IPS-18a (cell line): ENCODE measurements around the gene TJP1.
"Not testable (repeated sequence)": the region's sequence is repeated elsewhere in the genome, so short reads cannot be mapped to it uniquely, and the experiment has no call there.

Experiments
- H3K27ac ChIP-seq: one replicate; pipeline ENCODE4 v1.5.1; 2013; ENCODE audit warnings: low read length
- H3K27me3 ChIP-seq: one replicate; pipeline ENCODE4 v1.6.1; 2013; ENCODE audit warnings: mild to moderate bottlenecking, low read length; ENCODE audit not compliant: control insufficient read depth, insufficient read depth
- H3K36me3 ChIP-seq: one replicate; pipeline ENCODE4 v1.6.1; 2013; ENCODE audit warnings: low read depth, low read length; ENCODE audit not compliant: control insufficient read depth
- H3K4me1 ChIP-seq: one replicate; pipeline ENCODE4 v1.6.1; 2013; ENCODE audit warnings: low read depth, low read length; ENCODE audit not compliant: control insufficient read depth
- H3K4me3 ChIP-seq: one replicate; pipeline ENCODE4 v1.5.1; 2013; ENCODE audit warnings: low read length
- H3K9ac ChIP-seq: one replicate; pipeline ENCODE4 v1.6.1; 2013; ENCODE audit warnings: mild to moderate bottlenecking, low read length, moderate library complexity
- H3K9me3 ChIP-seq: one replicate; pipeline ENCODE4 v1.6.1; 2013; ENCODE audit warnings: low read depth, low read length; ENCODE audit not compliant: control insufficient read depth

The TJP1 gene

DNA sequence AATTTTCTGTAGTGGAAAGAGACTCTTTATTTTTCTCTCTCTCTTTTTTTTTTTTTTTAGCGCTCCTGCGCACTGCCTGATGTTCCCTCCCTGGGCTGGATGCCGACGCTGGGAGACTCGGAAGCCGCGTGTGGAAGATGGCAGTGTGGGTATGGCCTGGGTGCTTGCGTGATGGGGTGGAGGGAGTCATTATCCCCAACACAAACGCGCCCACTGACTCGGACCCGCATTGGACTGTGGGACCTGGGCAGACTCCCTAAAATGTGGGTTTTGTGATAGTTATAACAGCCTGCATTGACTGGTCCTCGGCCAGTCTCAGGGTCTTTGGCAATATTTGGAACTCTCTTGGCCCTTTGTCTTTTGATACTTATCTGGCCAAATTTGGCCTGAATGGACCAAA lies 157.9 kb downstream of the TJP1 start:
- H3K4me1 ChIP-seq = no peaks in the 10 kb centered on the region
- H3K9me3 ChIP-seq = no peaks in the 10 kb centered on the region
- no peak overlapping the region for H3K4me3 ChIP-seq

DNA sequence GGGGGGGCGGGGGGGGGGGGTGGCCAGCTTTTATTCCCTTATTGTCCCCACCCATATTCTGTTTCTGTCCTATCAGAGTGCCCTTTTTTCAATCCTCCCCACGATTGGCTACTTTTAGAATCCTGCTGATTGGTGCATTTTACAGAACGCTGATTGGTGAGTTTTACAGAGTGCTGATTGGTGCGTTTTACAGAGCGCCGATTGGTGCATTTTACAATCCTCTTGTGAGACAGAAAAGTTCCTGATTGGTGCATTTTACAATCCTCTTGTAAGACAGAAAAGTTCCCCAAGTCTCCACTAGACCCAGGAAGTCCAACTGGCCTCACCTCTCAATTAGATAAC lies 164.8 kb downstream of the TJP1 start:
- H3K36me3 ChIP-seq, H3K9me3 ChIP-seq, H3K27ac ChIP-seq, H3K4me3 ChIP-seq, H3K4me1 ChIP-seq, H3K27me3 ChIP-seq, H3K9ac ChIP-seq: not testable (repeated sequence)

More for the DNA sequence above, 157.9 kb downstream of the TJP1 start:
- Histone ChIP-seq H3K9ac (no peak overlapping the region), H3K36me3 (no peaks in the 10 kb centered on the region), H3K27me3 (no peaks in the 10 kb centered on the region), H3K27ac (no peak overlapping the region)

DNA sequence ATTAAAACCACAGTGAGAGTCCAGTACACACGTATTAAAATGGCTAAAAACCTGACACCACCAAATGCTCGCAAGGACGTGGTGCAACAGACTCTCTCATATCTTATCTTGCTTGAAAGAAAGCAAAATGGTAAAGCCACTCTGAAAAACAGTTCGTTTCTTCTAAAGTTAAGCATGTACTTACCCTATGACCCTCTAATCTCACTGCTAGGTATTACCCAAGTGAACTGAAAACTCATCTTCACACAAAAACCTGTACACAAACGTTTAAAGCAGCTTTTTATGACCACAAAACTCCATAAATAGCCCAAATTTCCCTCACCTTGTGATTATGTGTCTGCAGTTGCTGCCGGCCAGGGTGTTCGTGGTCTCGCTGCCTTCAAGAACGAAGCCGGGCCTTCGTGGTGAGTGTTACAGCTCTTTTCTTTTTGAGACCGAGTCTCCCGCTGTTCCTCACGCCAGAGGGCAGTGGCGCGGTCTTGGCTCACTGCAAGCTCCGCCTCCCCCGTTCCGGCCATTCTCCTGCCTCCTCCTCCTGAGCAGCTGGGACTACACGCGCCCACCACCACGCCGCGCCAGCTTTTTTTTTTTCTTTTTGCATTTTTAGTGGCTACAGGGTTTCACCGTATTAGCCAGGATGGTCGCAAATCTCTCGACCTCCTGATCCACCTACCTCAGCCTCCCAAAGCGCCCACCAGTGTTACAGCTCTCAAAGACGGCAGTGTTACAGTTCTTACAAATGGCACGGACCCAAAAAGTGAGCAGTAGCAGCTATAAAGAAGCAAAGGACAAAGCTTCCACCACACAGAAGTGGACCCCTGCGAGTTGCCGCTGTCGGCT lies 165.4 kb downstream of the TJP1 start:
- Histone ChIP-seq H3K27me3 (peaks cover 8% of the 10 kb centered on the region), H3K36me3 (no peaks in the 10 kb centered on the region), H3K9me3 (no peaks in the 10 kb centered on the region), H3K9ac (no peak overlapping the region), H3K27ac (no peak overlapping the region), H3K4me3 (peak overlapping the region; percentile 51), H3K4me1 (peaks cover 5% of the 10 kb centered on the region)

DNA sequence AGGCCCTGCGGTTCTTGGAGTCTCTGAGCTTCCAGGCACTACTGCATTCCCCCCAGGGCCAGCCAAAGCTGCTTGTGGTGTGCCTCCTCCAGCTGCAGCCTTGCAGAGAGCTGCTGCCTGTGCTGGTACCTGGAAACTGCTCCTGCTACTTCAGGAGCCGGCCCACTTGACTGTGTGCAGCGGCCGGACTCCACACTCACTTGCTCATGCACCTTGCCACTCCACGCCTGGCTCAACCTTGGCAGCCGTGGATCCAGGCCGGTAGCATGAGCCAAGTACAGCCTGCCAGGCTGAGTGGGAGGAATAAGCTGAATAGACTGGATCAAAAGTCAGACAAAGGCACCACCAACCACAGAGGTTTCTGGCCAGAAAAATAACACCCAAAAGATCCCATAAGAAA lies 169.7 kb downstream of the TJP1 start:
- H3K9me3 ChIP-seq = no peaks in the 10 kb centered on the region

DNA sequence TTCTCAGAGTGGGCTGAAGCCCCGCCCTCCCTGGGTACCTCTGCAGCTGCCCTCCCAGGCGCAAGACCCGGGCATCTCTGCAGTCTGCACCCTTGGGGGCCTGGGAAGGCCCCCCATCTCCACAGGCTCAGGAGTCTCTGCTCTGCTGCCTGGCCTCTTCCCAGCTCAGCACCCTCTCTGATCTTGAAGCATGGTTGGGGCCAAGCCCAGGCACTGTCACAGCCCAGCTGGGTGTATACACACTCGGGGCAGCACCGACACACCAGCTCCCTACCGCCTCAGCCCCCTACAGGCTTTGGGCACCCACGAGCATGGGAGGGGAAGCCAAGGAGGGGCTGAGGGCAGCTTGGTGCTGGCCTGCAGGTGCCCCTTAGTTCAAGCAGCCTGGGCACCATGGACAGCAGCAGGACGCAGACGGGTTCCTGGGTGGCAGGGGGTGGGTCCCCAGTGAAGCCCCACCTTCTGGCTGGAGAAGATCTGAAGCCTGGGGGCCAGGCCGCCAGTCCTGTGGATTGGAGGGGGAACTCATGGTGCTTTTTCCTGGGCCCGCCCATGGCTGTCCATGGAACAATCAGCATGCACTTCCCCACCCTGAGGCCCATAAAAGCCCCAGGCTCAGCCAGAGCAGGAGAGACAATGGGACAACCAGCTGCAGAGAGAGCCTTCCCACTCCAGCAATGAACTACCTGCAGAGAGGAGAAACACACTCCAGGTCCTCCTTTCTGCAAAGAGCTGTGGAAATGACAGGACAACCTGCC lies 170.6 kb downstream of the TJP1 start:
- Histone ChIP-seq H3K27ac (no peak overlapping the region), H3K27me3 (peaks cover 7% of the 10 kb centered on the region)

More for the DNA sequence above, 169.7 kb downstream of the TJP1 start:
- H3K27me3 ChIP-seq = peaks cover 8% of the 10 kb centered on the region
- no peak overlapping the region for H3K9ac ChIP-seq
- H3K4me3 ChIP-seq = no peak overlapping the region
- no peak overlapping the region for H3K27ac ChIP-seq
- no peaks in the 10 kb centered on the region for H3K36me3 ChIP-seq
- H3K4me1 ChIP-seq = peaks cover 5% of the 10 kb centered on the region

More for the DNA sequence above, 170.6 kb downstream of the TJP1 start:
- no peak overlapping the region for H3K9ac ChIP-seq
- peaks cover 3% of the 10 kb centered on the region for H3K4me1 ChIP-seq
- no peaks in the 10 kb centered on the region for H3K9me3 ChIP-seq
- no peak overlapping the region for H3K4me3 ChIP-seq
- H3K36me3 ChIP-seq = no peaks in the 10 kb centered on the region
